GM12878 (cell line): ENCODE results near the gene GORASP2. TPM values are rescaled to one million over a fixed set of nuclear protein-coding genes. Genes with fewer than 3 reads are reported as not detected.

Experiments
- ETV6 ChIP-seq, 2 experiments: fragments of 450-650 bp in 1 of 2; IDR thresholded peaks in 1 of 2; conservative IDR thresholded peaks in 1 of 2; 2 replicates each; pipeline ENCODE4 v1.6.1; 2014; ENCODE audit warnings: antibody characterized with exemption in 1 of 2, borderline replicate concordance in 1 of 2, low read depth in 1 of 2, mild to moderate bottlenecking in 1 of 2, moderate library complexity in 1 of 2
- JUNB ChIP-seq: IDR thresholded peaks from 2 replicates; pipeline ENCODE4 v1.6.1; 2016; ENCODE audit warnings: antibody characterized with exemption, mild to moderate bottlenecking
- NR2F1 ChIP-seq: fragments of 450-650 bp; conservative IDR thresholded peaks from 2 replicates; pipeline ENCODE4 v1.6.1; 2017; ENCODE audit warnings: mild to moderate bottlenecking
- PBX3 ChIP-seq: IDR thresholded peaks from 2 replicates; pipeline ENCODE4 v1.6.1; 2011; ENCODE audit warnings: mild to moderate bottlenecking, low read depth, low read length, moderate library complexity; ENCODE audit not compliant: insufficient replicate concordance
- RCOR1 ChIP-seq: conservative IDR thresholded peaks from 2 replicates; pipeline ENCODE4 v1.6.1; 2012; ENCODE audit warnings: low read depth, low read length, improper control_type of control experiment
- RUNX3 ChIP-seq: IDR thresholded peaks from 2 replicates; pipeline ENCODE4 v1.6.1; 2012; ENCODE audit warnings: low read length, inconsistent platforms
- SIX5 ChIP-seq: IDR thresholded peaks from 2 replicates; pipeline ENCODE4 v1.6.1; 2011; ENCODE audit warnings: mild to moderate bottlenecking, low read depth, low read length, moderate library complexity; ENCODE audit not compliant: severe bottlenecking
- SMC3 ChIP-seq: IDR thresholded peaks from 2 replicates; pipeline ENCODE4 v1.6.1; 2011; ENCODE audit warnings: low read length, improper control_type of control experiment, borderline replicate concordance
- YBX1 ChIP-seq: fragments of 450-650 bp; IDR thresholded peaks from 2 replicates; pipeline ENCODE4 v1.6.1; 2016; ENCODE audit warnings: antibody characterized with exemption
- ZBTB4 ChIP-seq: fragments of 450-650 bp; formaldehyde crosslinking; IDR thresholded peaks from 2 replicates; pipeline ENCODE4 v1.4.0; 2022; ENCODE audit warnings: mild to moderate bottlenecking, moderate library complexity
- ZNF217 ChIP-seq: fragments of 450-650 bp; IDR thresholded peaks from 2 replicates; pipeline ENCODE4 v1.6.1; 2017; ENCODE audit warnings: antibody characterized with exemption, mild to moderate bottlenecking
- ZNF622 ChIP-seq: fragments of 450-650 bp; IDR thresholded peaks from 2 replicates; pipeline ENCODE4 v1.6.1; 2017; ENCODE audit warnings: mild to moderate bottlenecking, inconsistent platforms
- polyA plus RNA-seq, 11 experiments: library from polyadenylated mRNA; depleted of rRNA in 4 of 11; unstranded in 6 of 11; stranded (reverse) in 5 of 11; fragments of >200 nt; fragmentation: Nextera tagmentation in 4 of 11; fragmentation: Illumina TruSeq in 1 of 11; extraction: Ambion mirVana in 4 of 11; extraction: Trizol in 1 of 11; gene quantifications; 1 replicate in 1 of 11; 2 replicates in 10 of 11; pipeline versions ENCODE4 v1.2.1 to v1.2.3, GENCODE V29; 2011 to 2016; ENCODE audit warnings: inconsistent platforms in 2 of 11, missing spikeins in 2 of 11, low read depth in 1 of 11
- total RNA-seq, 4 experiments: library from RNA; depleted of rRNA in 3 of 4; stranded (reverse); fragments of >200 nt in 3 of 4; fragmentation: Illumina TruSeq in 1 of 4; extraction: Trizol in 1 of 4; gene quantifications; 2 replicates each; pipeline versions ENCODE4 v1.2.1 to v1.2.3, GENCODE V29; 2013 to 2021
- TF ChIP-seq, protein P1 (sequence below): fragments of 450-650 bp; IDR thresholded peaks from 2 replicates; pipeline ENCODE4 v1.6.1; 2017; ENCODE audit warnings: borderline replicate concordance
- TF ChIP-seq, protein P2 (sequence below): IDR thresholded peaks from 2 replicates; pipeline ENCODE4 v1.6.1; 2012; ENCODE audit warnings: mild to moderate bottlenecking, low read depth, low read length
- TF ChIP-seq, protein P3 (sequence below): fragments of 450-650 bp; IDR thresholded peaks from 2 replicates; pipeline ENCODE4 v1.6.1; 2017; ENCODE audit warnings: mild to moderate bottlenecking, moderate library complexity

GORASP2 gene
- total and polyA plus RNA-seq, 10 of the 15 experiments (the other 5 are each of a cell fraction or from before 2014, with no cell fraction given), result 26.3 to 169 (median 103) TPM

DNA sequence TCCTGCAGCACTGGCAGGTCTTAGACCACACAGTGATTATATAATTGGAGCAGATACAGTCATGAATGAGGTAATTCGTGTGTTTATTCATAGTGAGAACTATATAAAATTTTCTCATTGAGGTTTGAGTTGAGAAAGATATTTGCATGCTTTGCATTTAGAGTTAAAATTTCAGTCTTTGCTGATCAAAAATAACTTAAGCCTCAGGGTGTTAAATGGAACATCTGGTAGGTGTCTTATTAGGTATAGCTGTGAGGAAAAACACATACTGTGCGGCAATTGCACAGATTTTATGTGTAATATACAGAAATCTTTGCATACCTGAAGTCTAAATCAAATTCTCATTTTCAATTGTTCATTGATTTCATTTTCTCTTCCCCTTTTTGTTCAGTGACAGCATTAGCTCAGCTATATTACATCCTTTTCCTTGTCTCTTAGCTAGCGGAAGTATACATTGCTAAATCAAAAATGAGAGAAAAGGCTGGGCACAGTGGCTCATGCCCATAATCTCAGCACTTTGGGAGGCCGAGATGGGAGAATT, 21.2 kb downstream of the GORASP2 start (continued):
- TF ChIP-seq, protein P1, sequence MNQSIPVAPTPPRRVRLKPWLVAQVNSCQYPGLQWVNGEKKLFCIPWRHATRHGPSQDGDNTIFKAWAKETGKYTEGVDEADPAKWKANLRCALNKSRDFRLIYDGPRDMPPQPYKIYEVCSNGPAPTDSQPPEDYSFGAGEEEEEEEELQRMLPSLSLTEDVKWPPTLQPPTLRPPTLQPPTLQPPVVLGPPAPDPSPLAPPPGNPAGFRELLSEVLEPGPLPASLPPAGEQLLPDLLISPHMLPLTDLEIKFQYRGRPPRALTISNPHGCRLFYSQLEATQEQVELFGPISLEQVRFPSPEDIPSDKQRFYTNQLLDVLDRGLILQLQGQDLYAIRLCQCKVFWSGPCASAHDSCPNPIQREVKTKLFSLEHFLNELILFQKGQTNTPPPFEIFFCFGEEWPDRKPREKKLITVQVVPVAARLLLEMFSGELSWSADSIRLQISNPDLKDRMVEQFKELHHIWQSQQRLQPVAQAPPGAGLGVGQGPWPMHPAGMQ, result no peak
- TF ChIP-seq ETV6 (conservative IDR thresholded peaks at IDR 0.05 in 1 of 2, IDR thresholded peaks at IDR 0.05 in 1 of 2; ENCODE audit: borderline replicate concordance in 1 of 2, low read depth in 1 of 2) (peak in 1 of 2 experiments; percentile 65; a peak in 1 of 4 replicates), ZNF217 (no peak), PBX3 (no peak), SIX5 (no peak), YBX1 (no peak), JUNB (peak; percentile 87), RUNX3 (peak; percentile 69; the same call in 1 of the 2 replicates), NR2F1 (no peak), RCOR1 (peak; percentile 64; the same call in 1 of the 2 replicates), ZBTB4 (no peak), SMC3 (no peak), ZNF622 (no peak)
- TF ChIP-seq, protein P2, sequence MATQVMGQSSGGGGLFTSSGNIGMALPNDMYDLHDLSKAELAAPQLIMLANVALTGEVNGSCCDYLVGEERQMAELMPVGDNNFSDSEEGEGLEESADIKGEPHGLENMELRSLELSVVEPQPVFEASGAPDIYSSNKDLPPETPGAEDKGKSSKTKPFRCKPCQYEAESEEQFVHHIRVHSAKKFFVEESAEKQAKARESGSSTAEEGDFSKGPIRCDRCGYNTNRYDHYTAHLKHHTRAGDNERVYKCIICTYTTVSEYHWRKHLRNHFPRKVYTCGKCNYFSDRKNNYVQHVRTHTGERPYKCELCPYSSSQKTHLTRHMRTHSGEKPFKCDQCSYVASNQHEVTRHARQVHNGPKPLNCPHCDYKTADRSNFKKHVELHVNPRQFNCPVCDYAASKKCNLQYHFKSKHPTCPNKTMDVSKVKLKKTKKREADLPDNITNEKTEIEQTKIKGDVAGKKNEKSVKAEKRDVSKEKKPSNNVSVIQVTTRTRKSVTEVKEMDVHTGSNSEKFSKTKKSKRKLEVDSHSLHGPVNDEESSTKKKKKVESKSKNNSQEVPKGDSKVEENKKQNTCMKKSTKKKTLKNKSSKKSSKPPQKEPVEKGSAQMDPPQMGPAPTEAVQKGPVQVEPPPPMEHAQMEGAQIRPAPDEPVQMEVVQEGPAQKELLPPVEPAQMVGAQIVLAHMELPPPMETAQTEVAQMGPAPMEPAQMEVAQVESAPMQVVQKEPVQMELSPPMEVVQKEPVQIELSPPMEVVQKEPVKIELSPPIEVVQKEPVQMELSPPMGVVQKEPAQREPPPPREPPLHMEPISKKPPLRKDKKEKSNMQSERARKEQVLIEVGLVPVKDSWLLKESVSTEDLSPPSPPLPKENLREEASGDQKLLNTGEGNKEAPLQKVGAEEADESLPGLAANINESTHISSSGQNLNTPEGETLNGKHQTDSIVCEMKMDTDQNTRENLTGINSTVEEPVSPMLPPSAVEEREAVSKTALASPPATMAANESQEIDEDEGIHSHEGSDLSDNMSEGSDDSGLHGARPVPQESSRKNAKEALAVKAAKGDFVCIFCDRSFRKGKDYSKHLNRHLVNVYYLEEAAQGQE, result no peak
- TF ChIP-seq, protein P3, sequence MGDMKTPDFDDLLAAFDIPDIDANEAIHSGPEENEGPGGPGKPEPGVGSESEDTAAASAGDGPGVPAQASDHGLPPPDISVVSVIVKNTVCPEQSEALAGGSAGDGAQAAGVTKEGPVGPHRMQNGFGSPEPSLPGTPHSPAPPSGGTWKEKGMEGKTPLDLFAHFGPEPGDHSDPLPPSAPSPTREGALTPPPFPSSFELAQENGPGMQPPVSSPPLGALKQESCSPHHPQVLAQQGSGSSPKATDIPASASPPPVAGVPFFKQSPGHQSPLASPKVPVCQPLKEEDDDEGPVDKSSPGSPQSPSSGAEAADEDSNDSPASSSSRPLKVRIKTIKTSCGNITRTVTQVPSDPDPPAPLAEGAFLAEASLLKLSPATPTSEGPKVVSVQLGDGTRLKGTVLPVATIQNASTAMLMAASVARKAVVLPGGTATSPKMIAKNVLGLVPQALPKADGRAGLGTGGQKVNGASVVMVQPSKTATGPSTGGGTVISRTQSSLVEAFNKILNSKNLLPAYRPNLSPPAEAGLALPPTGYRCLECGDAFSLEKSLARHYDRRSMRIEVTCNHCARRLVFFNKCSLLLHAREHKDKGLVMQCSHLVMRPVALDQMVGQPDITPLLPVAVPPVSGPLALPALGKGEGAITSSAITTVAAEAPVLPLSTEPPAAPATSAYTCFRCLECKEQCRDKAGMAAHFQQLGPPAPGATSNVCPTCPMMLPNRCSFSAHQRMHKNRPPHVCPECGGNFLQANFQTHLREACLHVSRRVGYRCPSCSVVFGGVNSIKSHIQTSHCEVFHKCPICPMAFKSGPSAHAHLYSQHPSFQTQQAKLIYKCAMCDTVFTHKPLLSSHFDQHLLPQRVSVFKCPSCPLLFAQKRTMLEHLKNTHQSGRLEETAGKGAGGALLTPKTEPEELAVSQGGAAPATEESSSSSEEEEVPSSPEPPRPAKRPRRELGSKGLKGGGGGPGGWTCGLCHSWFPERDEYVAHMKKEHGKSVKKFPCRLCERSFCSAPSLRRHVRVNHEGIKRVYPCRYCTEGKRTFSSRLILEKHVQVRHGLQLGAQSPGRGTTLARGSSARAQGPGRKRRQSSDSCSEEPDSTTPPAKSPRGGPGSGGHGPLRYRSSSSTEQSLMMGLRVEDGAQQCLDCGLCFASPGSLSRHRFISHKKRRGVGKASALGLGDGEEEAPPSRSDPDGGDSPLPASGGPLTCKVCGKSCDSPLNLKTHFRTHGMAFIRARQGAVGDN, result no peak
